ENCODE measurements around the gene TBX1.

- TF ChIP-seq CTCF (IDR thresholded peaks at IDR 0.05) (no peak), POLR2A (IDR thresholded peaks at IDR 0.05) (no peak)
Measured at GRCh38 chr22:19760951-19761724, 560 bp downstream of the TBX1 start.
